Motor neuron (in vitro differentiated cells): ENCODE data around the gene FBXO10. TPM values are rescaled to one million over a fixed set of nuclear protein-coding genes. Genes with fewer than 3 reads are reported as not detected.
A peak's percentile ranks its signal among the peaks of the same experiment; 100 is the strongest.

Experiments used
- ATAC-seq, 8 experiments: fragments of 200-7000 bp; cut with Tn5 transposase; replicated peaks in 6 of 8; 2 replicates each; pipeline ENCODE4 v1.8.0; 2021; ENCODE audit warnings: mild to moderate bottlenecking in 8 of 8, moderate library complexity in 8 of 8
- H3K27ac ChIP-seq, 2 donors: fragments of 250-450 bp; sonication (Bioruptor Pico); 2 replicates each; pipeline ENCODE4 v1.9.0; 2021; ENCODE audit warnings: antibody characterized with exemption in 2 of 2, mild to moderate bottlenecking in 2 of 2, moderate library complexity in 1 of 2
- H3K4me1 ChIP-seq, 2 donors: fragments of 250-450 bp; sonication (Bioruptor Pico); replicated peaks in 1 of 2; 2 replicates each; pipeline ENCODE4 v1.6.1; 2021; ENCODE audit warnings: antibody characterized with exemption in 2 of 2, mild to moderate bottlenecking in 2 of 2, moderate library complexity in 1 of 2
- H3K4me3 ChIP-seq, 5 donors: fragments of 250-450 bp; sonication (Bioruptor Pico); 2 replicates each; pipeline ENCODE4 v1.9.0; 2021; ENCODE audit warnings: antibody characterized with exemption in 5 of 5, mild to moderate bottlenecking in 5 of 5, moderate library complexity in 4 of 5
- WGBS, 10 experiments: fragments of 450-650 bp; shearing (Covaris generic); methylation state at CpG; one replicate each; pipeline ENCODE4 v1.0.0; 2022; 5-methylcytosine and 5-hydroxymethylcytosine counted together
- in situ Hi-C, 9 experiments: fragments of 400-800 bp; cut with MboI; loops; one replicate each; pipeline ENCODE4 v1.15.0; 2021; ENCODE audit warnings: low sequenced_read_pairs in 9 of 9, low pct_unique_long_range_greater_than_20kb in 2 of 9; ENCODE audit not compliant: unreplicated experiment in 9 of 9
- total RNA-seq, 8 experiments: library from RNA; unstranded; fragments of 300-600 nt; gene quantifications; 2 replicates each; pipeline versions ENCODE4 v1.2.3 to v1.2.4, GENCODE V29; 2022

Gene FBXO10
- total RNA-seq, 8 experiments from 2014 or later = 7.6 to 20.6 (median 13.5) TPM

DNA sequence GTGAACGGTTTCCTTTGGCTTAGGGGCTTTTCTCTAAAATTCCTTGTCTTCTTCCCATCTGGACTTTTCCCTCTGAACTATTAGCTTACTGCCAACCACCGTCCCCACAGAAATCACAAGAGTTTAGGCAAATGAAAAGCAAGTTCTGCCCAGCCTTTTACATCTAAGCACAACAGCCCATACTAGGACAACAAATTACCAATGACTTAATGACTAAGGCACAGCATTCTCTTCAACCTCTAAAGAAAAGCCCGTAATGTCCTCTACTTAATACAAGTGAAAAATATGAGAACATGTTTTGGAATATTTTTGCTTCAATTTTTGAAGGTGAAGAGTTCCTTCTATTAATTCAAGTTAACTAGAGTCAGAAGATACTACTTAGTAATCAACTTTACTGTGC, 112.2 kb downstream of the FBXO10 start:
- in situ Hi-C loops = no loop called here
- ATAC-seq = no peak
- H3K27ac ChIP-seq = no peak overlapping the region
- peaks cover 0 to 10% of the 10 kb centered on the region in 2 donors for H3K4me1 ChIP-seq
- H3K4me3 ChIP-seq = peak overlapping the region; percentile 83 to 98 (median 92)
- WGBS, 10 experiments = 0 to 56% (median 16%) methylated on average over 1 to 3 of the region's 3 CpGs; no CpG with 5 or more reads in 1 of the 10 experiments

Other genes starting within 250 kb of the FBXO10 start
- gene GRHPR, start 153.7 kb downstream of the FBXO10 start, total RNA-seq = 100 to 1,000 TPM in 5 of 8 experiments, 10 to 100 TPM in 3; 69.7 to 150 (median 102) TPM
- 10 to 100 TPM in 7 of 8 experiments, 1 to 10 TPM in 1; 4.6 to 27.0 (median 19.9) TPM for gene ZBTB5, start 110.9 kb downstream of the FBXO10 start, total RNA-seq
- gene POLR1E, start 90.4 kb downstream of the FBXO10 start, total RNA-seq = 10 to 100 TPM; 19.4 to 35.4 (median 24.9) TPM
- gene TOMM5, start 16.2 kb upstream of the FBXO10 start, total RNA-seq = 100 to 1,000 TPM; 121 to 314 (median 160) TPM
- gene FRMPD1, start 74.6 kb upstream of the FBXO10 start, total RNA-seq = 1 to 10 TPM in 2 of 8 experiments, under 1 TPM in 6; 0.09 to 4.1 (median 0.34) TPM
- gene TRMT10B, start 177.4 kb upstream of the FBXO10 start, total RNA-seq = 10 to 100 TPM in 4 of 8 experiments, 1 to 10 TPM in 4; 8.2 to 14.0 (median 10.8) TPM
- 10 to 100 TPM; 24.7 to 57.2 (median 43.2) TPM for gene EXOSC3, start 208.7 kb upstream of the FBXO10 start, total RNA-seq
- gene DCAF10, start 224.4 kb upstream of the FBXO10 start, total RNA-seq = 10 to 100 TPM; 11.7 to 34.7 (median 18.6) TPM